ENCODE results near the gene ANKRD34B. TPM values are rescaled to one million over a fixed set of nuclear protein-coding genes. Genes with fewer than 3 reads are reported as not detected.

Gene ANKRD34B
- total and polyA plus RNA-seq, 10 of the 15 experiments (the other 5 are each of a cell fraction or from before 2014, with no cell fraction given), result under 0.01 TPM; not detected in 9

GRCh38 chr5:80541392-80541791, 28.7 kb downstream of the ANKRD34B start (continued):
- TF ChIP-seq SKIL (IDR thresholded peaks at IDR 0.05; ENCODE audit: low read depth, poor library complexity, severe bottlenecking), result no peak
- no peak for TF ChIP-seq CHD4 (IDR thresholded peaks at IDR 0.05)
- TF ChIP-seq ATF7 (IDR thresholded peaks at IDR 0.05; ENCODE audit: low read depth), result no peak
- no peak for TF ChIP-seq HCFC1 (IDR thresholded peaks at IDR 0.05; ENCODE audit: low read length)
- no peak for TF ChIP-seq EGR1 (IDR thresholded peaks at IDR 0.05; ENCODE audit: borderline replicate concordance in 1 of 2, low read depth in 2 of 2, low read length in 2 of 2)
- no peak for TF ChIP-seq IRF5 (IDR thresholded peaks at IDR 0.05; ENCODE audit: borderline replicate concordance)

- no peak for FAIRE-seq
- ChIA-PET POLR2A (no interaction called here), CTCF (interaction anchor here (1.0 kb wide), 1 partner anchor 199 kb away, joined by 3 read pairs; no protein-coding TSS in a partner anchor), RAD21 (ENCODE audit: unreplicated experiment) (no interaction called here), SMC1A (ENCODE audit: uncharacterized antibody, unreplicated experiment) (no interaction called here)
- Histone ChIP-seq H4K20me1 (ENCODE audit: control insufficient read depth, insufficient read depth) (no peaks in the 10 kb centered on the region), H3K79me2 (ENCODE audit: control insufficient read depth, insufficient read depth, low read length) (no peaks in the 10 kb centered on the region), H3K27ac (ENCODE audit: control insufficient read depth, insufficient read depth) (no peak overlapping the region), H3K36me3 (ENCODE audit: control insufficient read depth in 2 of 2, insufficient read depth in 2 of 2, low read length in 1 of 2) (no peaks in the 10 kb centered on the region), H3K4me2 (ENCODE audit: control insufficient read depth, insufficient read depth) (no peak overlapping the region), H3K4me3 (no peak overlapping the region), H3K27me3 (replicated peaks in 1 of 2; ENCODE audit: control insufficient read depth in 2 of 2, insufficient read depth in 2 of 2, low read length in 1 of 2) (no peaks in the 10 kb centered on the region), H2AFZ (ENCODE audit: control insufficient read depth, low read depth, low read length) (no peak overlapping the region), H3K9ac (ENCODE audit: control insufficient read depth, insufficient read depth, low read length) (no peak overlapping the region), H3K9me3 (replicated peaks; ENCODE audit: control insufficient read depth, insufficient read depth, low read length) (no peaks in the 10 kb centered on the region), H3K4me1 (ENCODE audit: control insufficient read depth, insufficient read depth, low read length) (no peaks in the 10 kb centered on the region)
- TF ChIP-seq ZBED1 (IDR thresholded peaks at IDR 0.05; ENCODE audit: borderline replicate concordance) (no peak), MAX (IDR thresholded peaks at IDR 0.05; ENCODE audit: low read depth, low read length) (no peak)
- DNase-seq (ENCODE audit: low read depth, low spot score), result no peak
- in situ Hi-C loops (cut with MboI) (no loop called here), intact Hi-C loops (cut with micrococcal nuclease; ENCODE audit: unreplicated experiment) (no loop called here)
- no TSS peak for BruUV-seq (replicated peaks)
- WGBS (ENCODE audit: insufficient coverage, insufficient replicate concordance, low lambda C conversion rate, missing lambda C conversion rate), result 86% methylated on average over 1 of the region's 1 CpG
- no peak for ATAC-seq
These were observed 29.4 kb downstream of the ANKRD34B start for GRCh38 chr5:80540691-80541090.

Measured in GM12878 (cell line).